Measurements from ENCODE around the gene MYO3B.
A peak's percentile ranks its signal among the peaks of the same experiment; 100 is the strongest.

Gene MYO3B

GRCh38 chr2:170505631-170506275 is 327.8 kb downstream of the MYO3B start:
- Histone ChIP-seq H3K27me3 (replicated peaks; ENCODE audit: control insufficient read depth, insufficient read depth, low read length) (no peaks in the 10 kb centered on the region; the same call in 1 of the 2 replicates), H3K36me3 (ENCODE audit: control insufficient read depth, insufficient read depth, low read length) (no peaks in the 10 kb centered on the region), H3K4me3 (replicated peaks; ENCODE audit: low read depth, low read length) (no peak overlapping the region)
- TF ChIP-seq CTCF (IDR thresholded peaks at IDR 0.05; ENCODE audit: insufficient read depth, low read length, poor library complexity, severe bottlenecking): no peak
- DNase-seq (ENCODE audit: extremely low read depth, insufficient read length): no peak

GRCh38 chr2:170509452-170510193 is 331.7 kb downstream of the MYO3B start:
- peak; percentile 19 for DNase-seq (ENCODE audit: extremely low read depth, insufficient read length)
- H3K4me3 ChIP-seq (replicated peaks; ENCODE audit: low read depth, low read length): no peak overlapping the region

GRCh38 chr2:170512266-170512665 is 334.3 kb downstream of the MYO3B start:
- DNase-seq (ENCODE audit: extremely low read depth, insufficient read length): no peak
- Histone ChIP-seq H3K27me3 (replicated peaks; ENCODE audit: control insufficient read depth, insufficient read depth, low read length) (no peaks in the 10 kb centered on the region; the same call in 1 of the 2 replicates), H3K36me3 (ENCODE audit: control insufficient read depth, insufficient read depth, low read length) (no peaks in the 10 kb centered on the region), H3K4me3 (replicated peaks; ENCODE audit: low read depth, low read length) (no peak overlapping the region)
- no peak for TF ChIP-seq CTCF (IDR thresholded peaks at IDR 0.05; ENCODE audit: insufficient read depth, low read length, poor library complexity, severe bottlenecking)

More at GRCh38 chr2:170509452-170510193, 331.7 kb downstream of the MYO3B start:
- no peaks in the 10 kb centered on the region for H3K36me3 ChIP-seq (ENCODE audit: control insufficient read depth, insufficient read depth, low read length)
- H3K27me3 ChIP-seq (replicated peaks; ENCODE audit: control insufficient read depth, insufficient read depth, low read length): no peaks in the 10 kb centered on the region
- no peak for TF ChIP-seq CTCF (IDR thresholded peaks at IDR 0.05; ENCODE audit: insufficient read depth, low read length, poor library complexity, severe bottlenecking)

- Histone ChIP-seq H3K4me3 (replicated peaks; ENCODE audit: low read depth, low read length) (no peak overlapping the region), H3K27me3 (replicated peaks; ENCODE audit: control insufficient read depth, insufficient read depth, low read length) (no peaks in the 10 kb centered on the region; the same call in 1 of the 2 replicates), H3K36me3 (ENCODE audit: control insufficient read depth, insufficient read depth, low read length) (no peaks in the 10 kb centered on the region)
- no peak for TF ChIP-seq CTCF (IDR thresholded peaks at IDR 0.05; ENCODE audit: insufficient read depth, low read length, poor library complexity, severe bottlenecking)
- no peak for DNase-seq (ENCODE audit: extremely low read depth, insufficient read length)
Measured at GRCh38 chr2:170514140-170514539, 336.2 kb downstream of the MYO3B start.

- H3K27me3 ChIP-seq (replicated peaks; ENCODE audit: control insufficient read depth, insufficient read depth, low read length): no peaks in the 10 kb centered on the region; the same call in 1 of the 2 replicates
- no peak overlapping the region for H3K4me3 ChIP-seq (replicated peaks; ENCODE audit: low read depth, low read length)
- H3K36me3 ChIP-seq (ENCODE audit: control insufficient read depth, insufficient read depth, low read length): no peaks in the 10 kb centered on the region
- DNase-seq (ENCODE audit: extremely low read depth, insufficient read length): no peak
- TF ChIP-seq CTCF (IDR thresholded peaks at IDR 0.05; ENCODE audit: insufficient read depth, low read length, poor library complexity, severe bottlenecking): no peak
Measured at GRCh38 chr2:170517538-170517937, 339.6 kb downstream of the MYO3B start.
